Renal cortical epithelial cell (primary cell): ENCODE measurements around the gene KIN. TPM values are rescaled to one million over a fixed set of nuclear protein-coding genes. Genes with fewer than 3 reads are reported as not detected.

Source experiments
- total RNA-seq: library from RNA; depleted of rRNA; stranded (reverse); fragments of >200 nt; gene quantifications from 2 replicates; pipeline ENCODE4 v1.2.3, GENCODE V29; 2014

Gene KIN
- total RNA-seq, 1 donor from 2014 or later = 7.6 TPM

Other genes starting within 250 kb of the KIN start
- 0.52 and 11.1 TPM in 2 replicates for gene ITIH5, start 121.0 kb downstream of the KIN start, total RNA-seq
- 0.10 and 1.2 TPM in 2 replicates for gene ITIH2, start 84.7 kb downstream of the KIN start, total RNA-seq
- gene ATP5F1C, start 184 bp upstream of the KIN start, total RNA-seq = 410 and 438 TPM in 2 replicates
- 0.52 and 2.5 TPM in 2 replicates for gene TAF3, start 30.5 kb upstream of the KIN start, total RNA-seq